GM12878 (cell line): ENCODE data around the gene BCL2. TPM values are rescaled to one million over a fixed set of nuclear protein-coding genes. Genes with fewer than 3 reads are reported as not detected.

ENCODE experiments used
- ATAC-seq: fragments of 200-7000 bp; cut with Tn5 transposase; 3 replicates; pipeline ENCODE4 v1.9.1; 2020; ENCODE audit warnings: mild to moderate bottlenecking, moderate library complexity
- BruUV-seq: library from RNA; stranded (reverse); fragments of 400-500 nt; replicated peaks from 2 replicates; lab custom pipeline; 2021; lab: Mats Ljungman, UMichigan
- CTCF ChIA-PET: fragments of 300-600 bp; sonication (Branson Sonifier 250); formaldehyde crosslinking; extraction: SDS; loops from one replicate; lab custom pipeline; 2021; ENCODE audit warnings: inconsistent platforms; lab: Yijun Ruan, JAX
- POLR2A ChIA-PET: fragments of 350-600 bp; formaldehyde crosslinking; extraction: SDS; loops from one replicate; lab custom pipeline; 2021; ENCODE audit warnings: inconsistent platforms; lab: Charles Lee
- RAD21 ChIA-PET: fragments of 300-600 bp; sonication (Branson Sonifier 250); formaldehyde crosslinking; loops from one replicate; lab custom pipeline; 2023; ENCODE audit warnings: antibody characterized with exemption; ENCODE audit not compliant: unreplicated experiment; lab: Charles Lee
- SMC1A ChIA-PET: fragments of 300-600 bp; sonication (Branson Sonifier 250); formaldehyde crosslinking; loops from one replicate; lab custom pipeline; 2023; ENCODE audit not compliant: unreplicated experiment, uncharacterized antibody; lab: Charles Lee
- DNase-seq: peaks from one replicate; pipeline ENCODE4 v3.0.0-alpha.2; 2011; ENCODE audit warnings: low read depth, low spot score
- FAIRE-seq: peaks from 3 replicates; lab custom pipeline; 2011; peaks lifted over from hg19 to GRCh38; lab: Jason Lieb, UNC
- H2AFZ ChIP-seq: 2 replicates; pipeline ENCODE4 v1.6.0; 2011; ENCODE audit warnings: low read depth, low read length, control low read depth; ENCODE audit not compliant: control insufficient read depth
- H3K27ac ChIP-seq: 2 replicates; pipeline ENCODE4 v1.5.1; 2011; ENCODE audit warnings: control low read depth; ENCODE audit not compliant: control insufficient read depth, insufficient read depth
- H3K27me3 ChIP-seq, 2 experiments: replicated peaks in 1 of 2; 2 replicates each; pipeline versions ENCODE4 v1.6.0 to v1.6.1; 2011; ENCODE audit warnings: low read length in 1 of 2; ENCODE audit not compliant: control insufficient read depth in 2 of 2, insufficient read depth in 2 of 2
- H3K36me3 ChIP-seq, 2 experiments: 2 replicates each; pipeline ENCODE4 v1.5.1; 2011; ENCODE audit warnings: low read length in 1 of 2; ENCODE audit not compliant: control insufficient read depth in 2 of 2, insufficient read depth in 2 of 2
- H3K4me1 ChIP-seq: 2 replicates; pipeline ENCODE4 v1.6.1; 2011; ENCODE audit warnings: mild to moderate bottlenecking, low read length, moderate library complexity, mixed read lengths; ENCODE audit not compliant: control insufficient read depth, insufficient read depth
- H3K4me2 ChIP-seq: 2 replicates; pipeline ENCODE4 v1.6.0; 2011; ENCODE audit warnings: control low read depth; ENCODE audit not compliant: control insufficient read depth, insufficient read depth
- H3K4me3 ChIP-seq: fragments of 200-600 bp; sonication (generic); 2 replicates; pipeline ENCODE4 v1.5.1; 2016
- H3K79me2 ChIP-seq: 2 replicates; pipeline ENCODE4 v1.6.0; 2011; ENCODE audit warnings: low read length; ENCODE audit not compliant: control insufficient read depth, insufficient read depth
- H3K9ac ChIP-seq: 2 replicates; pipeline ENCODE4 v1.8.0; 2011; ENCODE audit warnings: low read length, control low read depth, mixed read lengths; ENCODE audit not compliant: control insufficient read depth, insufficient read depth
- H3K9me3 ChIP-seq: replicated peaks from 3 replicates; pipeline ENCODE4 v1.5.1; 2011; ENCODE audit warnings: mild to moderate bottlenecking, low read length; ENCODE audit not compliant: control insufficient read depth, insufficient read depth
- H4K20me1 ChIP-seq: 2 replicates; pipeline ENCODE4 v1.6.0; 2011; ENCODE audit not compliant: control insufficient read depth, insufficient read depth
- CBX3 ChIP-seq: fragments of 200-600 bp; sonication (generic); IDR thresholded peaks from 2 replicates; pipeline ENCODE4 v1.6.1; 2016; ENCODE audit warnings: low read depth, borderline replicate concordance
- ETV6 ChIP-seq, 2 experiments: fragments of 450-650 bp in 1 of 2; IDR thresholded peaks in 1 of 2; conservative IDR thresholded peaks in 1 of 2; 2 replicates each; pipeline ENCODE4 v1.6.1; 2014; ENCODE audit warnings: antibody characterized with exemption in 1 of 2, borderline replicate concordance in 1 of 2, low read depth in 1 of 2, mild to moderate bottlenecking in 1 of 2, moderate library complexity in 1 of 2
- FOXM1 ChIP-seq: IDR thresholded peaks from 2 replicates; pipeline ENCODE4 v1.6.1; 2012; ENCODE audit warnings: low read depth, mild to moderate bottlenecking, inconsistent platforms, low read length, moderate library complexity
- HCFC1 ChIP-seq: fragments of 150-350 bp; IDR thresholded peaks from 2 replicates; pipeline ENCODE4 v1.6.1; 2014; ENCODE audit warnings: low read length
- MYB ChIP-seq: fragments of 150-350 bp; IDR thresholded peaks from 2 replicates; pipeline ENCODE4 v1.6.1; 2014; ENCODE audit warnings: mild to moderate bottlenecking, low read depth, low read length, borderline replicate concordance
- NFYA ChIP-seq: IDR thresholded peaks from 2 replicates; pipeline ENCODE4 v1.6.1; 2011; ENCODE audit warnings: low read depth, mild to moderate bottlenecking, low read length, improper control_type of control experiment, borderline replicate concordance
- NR2C2 ChIP-seq: IDR thresholded peaks from 2 replicates; pipeline ENCODE4 v1.6.1; 2011; ENCODE audit warnings: borderline replicate concordance, low read depth; ENCODE audit not compliant: control insufficient read depth, insufficient read length
- PAX5 ChIP-seq: IDR thresholded peaks from 2 replicates; pipeline ENCODE4 v1.6.1; 2011; ENCODE audit warnings: low read depth, low read length, borderline replicate concordance
- SREBF2 ChIP-seq: IDR thresholded peaks from 2 replicates; pipeline ENCODE4 v1.6.1; 2012; ENCODE audit warnings: mild to moderate bottlenecking, low read length
- SUZ12 ChIP-seq: fragments of 200-600 bp; sonication (generic); IDR thresholded peaks from one replicate; pipeline ENCODE4 v1.6.1; 2018; ENCODE audit warnings: antibody characterized with exemption, mild to moderate bottlenecking; ENCODE audit not compliant: unreplicated experiment
- TCF7 ChIP-seq: IDR thresholded peaks from 2 replicates; pipeline ENCODE4 v1.6.1; 2014; ENCODE audit warnings: antibody characterized with exemption, borderline replicate concordance
- ZSCAN29 ChIP-seq: fragments of 450-650 bp; IDR thresholded peaks from 2 replicates; pipeline ENCODE4 v1.6.1; 2017; ENCODE audit warnings: mild to moderate bottlenecking, moderate library complexity
- WGBS: methylation state at CpG from one replicate; pipeline ENCODE4 v1.1.6; 2016; ENCODE audit warnings: low lambda C conversion rate; ENCODE audit not compliant: insufficient replicate concordance, insufficient coverage; ENCODE audit errors: missing lambda C conversion rate; 5-methylcytosine and 5-hydroxymethylcytosine counted together
- in situ Hi-C: fragments of 300-500 bp; cut with MboI; formaldehyde crosslinking; loops from 9 replicates; pipeline ENCODE4 v1.14.3; 2018; ENCODE audit warnings: mixed read lengths
- intact Hi-C: fragments of 100-400 bp; cut with micrococcal nuclease; formaldehyde crosslinking; loops from one replicate; pipeline ENCODE4 v1.14.2; 2022; ENCODE audit not compliant: unreplicated experiment
- polyA plus RNA-seq, 11 experiments: library from polyadenylated mRNA; depleted of rRNA in 4 of 11; unstranded in 6 of 11; stranded (reverse) in 5 of 11; fragments of >200 nt; fragmentation: Nextera tagmentation in 4 of 11; fragmentation: Illumina TruSeq in 1 of 11; extraction: Ambion mirVana in 4 of 11; extraction: Trizol in 1 of 11; gene quantifications; 1 replicate in 1 of 11; 2 replicates in 10 of 11; pipeline versions ENCODE4 v1.2.1 to v1.2.3, GENCODE V29; 2011 to 2016; ENCODE audit warnings: inconsistent platforms in 2 of 11, missing spikeins in 2 of 11, low read depth in 1 of 11
- total RNA-seq, 4 experiments: library from RNA; depleted of rRNA in 3 of 4; stranded (reverse); fragments of >200 nt in 3 of 4; fragmentation: Illumina TruSeq in 1 of 4; extraction: Trizol in 1 of 4; gene quantifications; 2 replicates each; pipeline versions ENCODE4 v1.2.1 to v1.2.3, GENCODE V29; 2013 to 2021
- TF ChIP-seq, protein P1 (sequence below): fragments of 450-650 bp; IDR thresholded peaks from 2 replicates; pipeline ENCODE4 v1.6.1; 2017; ENCODE audit warnings: low read depth, mild to moderate bottlenecking, moderate library complexity
- TF ChIP-seq, protein P2 (sequence below): fragments of 150-350 bp; IDR thresholded peaks from 2 replicates; pipeline ENCODE4 v1.6.1; 2016; ENCODE audit warnings: low read depth, low read length
- TF ChIP-seq, protein P3 (sequence below): IDR thresholded peaks from 2 replicates; pipeline ENCODE4 v1.6.1; 2012; ENCODE audit warnings: low read depth, low read length, improper control_type of control experiment

Gene BCL2
- total and polyA plus RNA-seq, 10 of the 15 experiments (the other 5 are each of a cell fraction or from before 2014, with no cell fraction given): 4.1 to 47.8 (median 19.3) TPM

DNA sequence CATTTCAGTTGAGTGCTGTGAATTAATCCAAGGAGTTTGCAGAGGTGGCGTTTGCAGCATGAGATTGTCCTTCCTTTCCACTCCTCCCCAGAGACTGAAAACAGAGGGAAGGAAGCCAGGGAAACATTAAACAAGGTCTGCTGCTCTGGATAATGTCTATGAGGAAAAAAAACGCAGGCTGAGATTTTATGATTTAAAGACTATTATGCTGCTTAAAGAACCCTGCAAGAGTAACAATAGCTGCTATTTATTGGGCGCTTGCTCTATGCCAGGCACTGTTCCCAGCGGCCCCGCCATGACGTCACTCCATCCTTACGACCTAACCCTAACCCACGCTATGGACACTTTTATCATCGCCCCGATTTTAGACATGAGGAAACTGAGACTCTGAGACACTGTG, 222.4 kb downstream of the BCL2 start:
- H3K36me3 ChIP-seq: no peaks in the 10 kb centered on the region
- ChIA-PET SMC1A (interaction anchor here (0.7 to 3.9 kb wide), 8 partner anchors 10 to 268 kb away, joined by 4 to 43 read pairs (median 6); no protein-coding TSS in a partner anchor), CTCF (interaction anchor here (1.1 to 2.0 kb wide), 7 partner anchors 10 to 226 kb away, joined by 3 to 13 read pairs (median 4); no protein-coding TSS in a partner anchor), RAD21 (interaction anchor here (1.3 to 2.2 kb wide), 4 partner anchors 19 to 80 kb away, joined by 4 to 10 read pairs (median 6); no protein-coding TSS in a partner anchor), POLR2A (interaction anchor here (0.5 to 1.9 kb wide), 4 partner anchors 16 to 81 kb away, joined by 3 to 7 read pairs (median 5); no protein-coding TSS in a partner anchor)
- intact Hi-C loops (no loop called here), in situ Hi-C loops (no loop called here)
- BruUV-seq: no TSS peak
- no peak overlapping the region for H3K9ac ChIP-seq
- no peaks in the 10 kb centered on the region for H4K20me1 ChIP-seq
- WGBS: 58% methylated on average over 10 of the region's 10 CpGs
- no peaks in the 10 kb centered on the region for H3K79me2 ChIP-seq
- no peaks in the 10 kb centered on the region for H3K27me3 ChIP-seq
- FAIRE-seq: no peak
- no peak overlapping the region for H3K27ac ChIP-seq
- H3K9me3 ChIP-seq: no peaks in the 10 kb centered on the region; the same call in 2 of the 3 replicates
- H3K4me1 ChIP-seq: peaks cover 34% of the 10 kb centered on the region
- H3K4me2 ChIP-seq: no peak overlapping the region
- no peak overlapping the region for H2AFZ ChIP-seq
- ATAC-seq: no peak
- no peak for TF ChIP-seq SREBF2
- no peak for TF ChIP-seq PAX5
- TF ChIP-seq MYB: no peak
- TF ChIP-seq CBX3: no peak
- TF ChIP-seq, protein P1, sequence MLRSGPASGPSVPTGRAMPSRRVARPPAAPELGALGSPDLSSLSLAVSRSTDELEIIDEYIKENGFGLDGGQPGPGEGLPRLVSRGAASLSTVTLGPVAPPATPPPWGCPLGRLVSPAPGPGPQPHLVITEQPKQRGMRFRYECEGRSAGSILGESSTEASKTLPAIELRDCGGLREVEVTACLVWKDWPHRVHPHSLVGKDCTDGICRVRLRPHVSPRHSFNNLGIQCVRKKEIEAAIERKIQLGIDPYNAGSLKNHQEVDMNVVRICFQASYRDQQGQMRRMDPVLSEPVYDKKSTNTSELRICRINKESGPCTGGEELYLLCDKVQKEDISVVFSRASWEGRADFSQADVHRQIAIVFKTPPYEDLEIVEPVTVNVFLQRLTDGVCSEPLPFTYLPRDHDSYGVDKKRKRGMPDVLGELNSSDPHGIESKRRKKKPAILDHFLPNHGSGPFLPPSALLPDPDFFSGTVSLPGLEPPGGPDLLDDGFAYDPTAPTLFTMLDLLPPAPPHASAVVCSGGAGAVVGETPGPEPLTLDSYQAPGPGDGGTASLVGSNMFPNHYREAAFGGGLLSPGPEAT: no peak
- TF ChIP-seq ETV6 (conservative IDR thresholded peaks at IDR 0.05 in 1 of 2, IDR thresholded peaks at IDR 0.05 in 1 of 2; ENCODE audit: borderline replicate concordance in 1 of 2, low read depth in 1 of 2): no peak
- TF ChIP-seq HCFC1: no peak
- TF ChIP-seq NR2C2: no peak
- TF ChIP-seq, protein P2, sequence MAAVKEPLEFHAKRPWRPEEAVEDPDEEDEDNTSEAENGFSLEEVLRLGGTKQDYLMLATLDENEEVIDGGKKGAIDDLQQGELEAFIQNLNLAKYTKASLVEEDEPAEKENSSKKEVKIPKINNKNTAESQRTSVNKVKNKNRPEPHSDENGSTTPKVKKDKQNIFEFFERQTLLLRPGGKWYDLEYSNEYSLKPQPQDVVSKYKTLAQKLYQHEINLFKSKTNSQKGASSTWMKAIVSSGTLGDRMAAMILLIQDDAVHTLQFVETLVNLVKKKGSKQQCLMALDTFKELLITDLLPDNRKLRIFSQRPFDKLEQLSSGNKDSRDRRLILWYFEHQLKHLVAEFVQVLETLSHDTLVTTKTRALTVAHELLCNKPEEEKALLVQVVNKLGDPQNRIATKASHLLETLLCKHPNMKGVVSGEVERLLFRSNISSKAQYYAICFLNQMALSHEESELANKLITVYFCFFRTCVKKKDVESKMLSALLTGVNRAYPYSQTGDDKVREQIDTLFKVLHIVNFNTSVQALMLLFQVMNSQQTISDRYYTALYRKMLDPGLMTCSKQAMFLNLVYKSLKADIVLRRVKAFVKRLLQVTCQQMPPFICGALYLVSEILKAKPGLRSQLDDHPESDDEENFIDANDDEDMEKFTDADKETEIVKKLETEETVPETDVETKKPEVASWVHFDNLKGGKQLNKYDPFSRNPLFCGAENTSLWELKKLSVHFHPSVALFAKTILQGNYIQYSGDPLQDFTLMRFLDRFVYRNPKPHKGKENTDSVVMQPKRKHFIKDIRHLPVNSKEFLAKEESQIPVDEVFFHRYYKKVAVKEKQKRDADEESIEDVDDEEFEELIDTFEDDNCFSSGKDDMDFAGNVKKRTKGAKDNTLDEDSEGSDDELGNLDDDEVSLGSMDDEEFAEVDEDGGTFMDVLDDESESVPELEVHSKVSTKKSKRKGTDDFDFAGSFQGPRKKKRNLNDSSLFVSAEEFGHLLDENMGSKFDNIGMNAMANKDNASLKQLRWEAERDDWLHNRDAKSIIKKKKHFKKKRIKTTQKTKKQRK: no peak
- no peak for TF ChIP-seq ZSCAN29
- TF ChIP-seq TCF7: no peak
- no peak for TF ChIP-seq NFYA
- TF ChIP-seq, protein P3, sequence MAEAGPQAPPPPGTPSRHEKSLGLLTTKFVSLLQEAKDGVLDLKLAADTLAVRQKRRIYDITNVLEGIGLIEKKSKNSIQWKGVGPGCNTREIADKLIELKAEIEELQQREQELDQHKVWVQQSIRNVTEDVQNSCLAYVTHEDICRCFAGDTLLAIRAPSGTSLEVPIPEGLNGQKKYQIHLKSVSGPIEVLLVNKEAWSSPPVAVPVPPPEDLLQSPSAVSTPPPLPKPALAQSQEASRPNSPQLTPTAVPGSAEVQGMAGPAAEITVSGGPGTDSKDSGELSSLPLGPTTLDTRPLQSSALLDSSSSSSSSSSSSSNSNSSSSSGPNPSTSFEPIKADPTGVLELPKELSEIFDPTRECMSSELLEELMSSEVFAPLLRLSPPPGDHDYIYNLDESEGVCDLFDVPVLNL: no peak
- TF ChIP-seq SUZ12: no peak
- no peak for TF ChIP-seq FOXM1
- no peak overlapping the region for H3K4me3 ChIP-seq
- DNase-seq: no peak
